NT2/D1 (cell line): ENCODE data around the gene MED1.
A peak's percentile ranks its signal among the peaks of the same experiment; 100 is the strongest.
"Not testable (repeated sequence)": the region's sequence is repeated elsewhere in the genome, so short reads cannot be mapped to it uniquely, and the experiment has no call there.

Experiments
- DNase-seq: peaks from one replicate; pipeline ENCODE4 v3.0.0-alpha.2; 2011; ENCODE audit warnings: low read depth, low spot score
- H3K27me3 ChIP-seq: 2 replicates; pipeline ENCODE4 v1.6.0; 2011; ENCODE audit warnings: mild to moderate bottlenecking; ENCODE audit not compliant: insufficient read length, insufficient read depth
- H3K36me3 ChIP-seq: 2 replicates; pipeline ENCODE4 v1.6.1; 2011; ENCODE audit warnings: mild to moderate bottlenecking, low read length, mixed read lengths; ENCODE audit not compliant: insufficient read depth, insufficient read length
- H3K4me1 ChIP-seq: 2 replicates; pipeline ENCODE4 v1.5.1; 2011; ENCODE audit not compliant: insufficient read depth, insufficient read length
- H3K4me3 ChIP-seq: 2 replicates; pipeline ENCODE4 v1.5.1; 2011; ENCODE audit warnings: low read depth; ENCODE audit not compliant: insufficient read length
- H3K9ac ChIP-seq: 2 replicates; pipeline ENCODE4 v1.6.0; 2011; ENCODE audit warnings: low read depth; ENCODE audit not compliant: insufficient read length
- H3K9me3 ChIP-seq: 2 replicates; pipeline ENCODE4 v1.5.1; 2011; ENCODE audit warnings: mild to moderate bottlenecking, low read length; ENCODE audit not compliant: insufficient read depth
- SUZ12 ChIP-seq: IDR thresholded peaks from 2 replicates; pipeline ENCODE4 v1.6.1; 2011; ENCODE audit not compliant: insufficient read length, insufficient read depth; ENCODE audit errors: extremely low read depth
- YY1 ChIP-seq: IDR thresholded peaks from 2 replicates; pipeline ENCODE4 v1.6.1; 2011; ENCODE audit not compliant: insufficient read length, insufficient read depth
- ZNF274 ChIP-seq: IDR thresholded peaks from 2 replicates; pipeline ENCODE4 v1.6.1; 2011; ENCODE audit warnings: mild to moderate bottlenecking, low read depth, low read length

The MED1 gene

DNA sequence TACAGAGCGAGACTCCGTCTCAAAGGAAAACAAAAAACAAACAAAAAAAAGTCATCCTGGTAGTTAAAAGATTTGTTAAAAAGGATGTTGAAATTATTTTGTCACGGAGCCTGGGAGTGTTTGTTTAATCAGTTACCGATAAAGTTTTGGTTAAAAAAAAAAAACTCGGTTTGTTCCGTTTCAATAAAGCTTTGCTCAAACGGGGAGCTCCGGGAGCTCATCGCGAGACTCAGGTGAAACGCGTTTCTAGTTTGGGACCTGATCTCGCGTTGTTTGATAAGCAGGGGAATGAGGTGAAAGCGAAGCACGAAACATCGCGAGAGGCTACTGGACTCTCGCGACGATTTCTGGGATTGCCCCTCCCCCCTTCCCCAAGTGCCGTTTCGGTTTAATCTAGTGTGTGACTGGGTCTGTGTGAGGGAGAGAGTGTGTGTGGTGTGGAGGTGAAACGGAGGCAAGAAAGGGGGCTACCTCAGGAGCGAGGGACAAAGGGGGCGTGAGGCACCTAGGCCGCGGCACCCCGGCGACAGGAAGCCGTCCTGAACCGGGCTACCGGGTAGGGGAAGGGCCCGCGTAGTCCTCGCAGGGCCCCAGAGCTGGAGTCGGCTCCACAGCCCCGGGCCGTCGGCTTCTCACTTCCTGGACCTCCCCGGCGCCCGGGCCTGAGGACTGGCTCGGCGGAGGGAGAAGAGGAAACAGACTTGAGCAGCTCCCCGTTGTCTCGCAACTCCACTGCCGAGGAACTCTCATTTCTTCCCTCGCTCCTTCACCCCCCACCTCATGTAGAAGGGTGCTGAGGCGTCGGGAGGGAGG, 10.3 kb upstream of the MED1 start, which contains the start of gene CDK12:
Gene CDK12 (plus strand): TSS at position 374 of the 813 bp plus-strand sequence. CDS start 586 bp downstream, outside the sequence.
- peak within 1 kb of the TSS; percentile 100 for H3K4me3 ChIP-seq

GRCh38 chr17:39455919-39456318, 4.9 kb upstream of the MED1 start:
- no peaks in the 10 kb centered on the region for H3K36me3 ChIP-seq
- no peak for TF ChIP-seq YY1
- TF ChIP-seq ZNF274, result no peak
- TF ChIP-seq SUZ12, result no peak
- no peak overlapping the region for H3K9ac ChIP-seq
- no peak overlapping the region for H3K4me3 ChIP-seq
- no peaks in the 10 kb centered on the region for H3K27me3 ChIP-seq
- no peaks in the 10 kb centered on the region for H3K4me1 ChIP-seq
- no peak for DNase-seq
- no peaks in the 10 kb centered on the region for H3K9me3 ChIP-seq

More for the DNA sequence above, 10.3 kb upstream of the MED1 start, which contains the start of gene CDK12:
- H3K9me3 ChIP-seq, result no peaks in the 10 kb centered on the region
- H3K27me3 ChIP-seq, result no peaks in the 10 kb centered on the region
- no peaks in the 10 kb centered on the region for H3K4me1 ChIP-seq
- peak; percentile 95 for DNase-seq
- TF ChIP-seq YY1 (no peak), ZNF274 (no peak), SUZ12 (no peak)
- peaks cover 20% of the 10 kb centered on the region for H3K36me3 ChIP-seq
- peak within 1 kb of the TSS; percentile 100 for H3K9ac ChIP-seq

- DNase-seq, result no peak
- Histone ChIP-seq H3K4me1 (no peaks in the 10 kb centered on the region), H3K9ac (peak overlapping the region; percentile 100), H3K4me3 (peak overlapping the region; percentile 97), H3K27me3 (no peaks in the 10 kb centered on the region), H3K9me3 (no peaks in the 10 kb centered on the region), H3K36me3 (peaks cover 43% of the 10 kb centered on the region)
- TF ChIP-seq SUZ12, result no peak
- TF ChIP-seq YY1, result no peak
- no peak for TF ChIP-seq ZNF274
These were observed 1.0 kb downstream of the MED1 start for GRCh38 chr17:39450051-39450450.

DNA sequence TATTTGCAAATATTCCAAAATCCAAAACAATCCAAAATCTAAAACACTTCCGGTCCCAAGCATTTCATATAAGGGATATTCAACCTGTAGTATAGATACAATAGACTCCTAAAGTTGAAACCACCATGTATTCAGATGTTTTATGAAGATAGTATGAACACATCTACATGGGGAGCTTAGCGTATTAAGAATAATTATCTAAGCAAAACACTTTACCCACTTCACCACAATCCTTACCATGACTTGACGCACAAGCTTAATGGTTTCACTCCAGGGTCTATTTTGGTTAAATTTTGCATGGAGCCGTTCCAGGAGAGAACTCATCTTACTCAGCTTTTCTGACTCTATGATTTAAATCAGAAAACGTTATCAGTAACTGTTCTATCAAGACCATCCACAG, 3.5 kb downstream of the MED1 start:
- H3K4me3 ChIP-seq, result no peak overlapping the region
- H3K27me3 ChIP-seq, result no peaks in the 10 kb centered on the region
- H3K9me3 ChIP-seq, result no peaks in the 10 kb centered on the region
- H3K36me3 ChIP-seq, result peaks cover 63% of the 10 kb centered on the region
- TF ChIP-seq YY1 (no peak), ZNF274 (no peak), SUZ12 (no peak)
- DNase-seq, result no peak
- no peak overlapping the region for H3K9ac ChIP-seq
- H3K4me1 ChIP-seq, result no peaks in the 10 kb centered on the region

DNA sequence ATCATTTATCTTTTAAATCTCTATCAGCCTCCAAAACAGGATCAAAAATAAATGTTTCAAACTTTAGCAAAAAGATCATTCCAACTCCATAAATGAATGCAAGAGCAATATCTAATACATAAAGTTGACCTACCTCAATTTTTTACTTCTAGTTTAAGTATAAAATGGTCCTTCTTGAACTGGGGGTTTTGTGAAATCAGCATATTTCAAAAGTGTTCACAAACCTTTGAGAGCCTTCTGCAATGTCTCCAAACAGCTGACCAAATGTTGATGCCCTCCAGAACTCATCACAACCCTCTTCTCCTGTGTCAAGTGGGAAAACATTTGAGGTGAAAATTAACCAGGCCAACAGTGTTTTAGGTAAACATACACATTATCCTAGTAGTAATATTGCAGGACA, 7.7 kb downstream of the MED1 start:
- TF ChIP-seq SUZ12 (no peak), ZNF274 (no peak), YY1 (no peak)
- no peaks in the 10 kb centered on the region for H3K27me3 ChIP-seq
- no peak overlapping the region for H3K4me3 ChIP-seq
- H3K9ac ChIP-seq, result no peak overlapping the region
- no peaks in the 10 kb centered on the region for H3K4me1 ChIP-seq
- peaks cover 86% of the 10 kb centered on the region for H3K36me3 ChIP-seq
- no peaks in the 10 kb centered on the region for H3K9me3 ChIP-seq
- DNase-seq, result no peak

DNA sequence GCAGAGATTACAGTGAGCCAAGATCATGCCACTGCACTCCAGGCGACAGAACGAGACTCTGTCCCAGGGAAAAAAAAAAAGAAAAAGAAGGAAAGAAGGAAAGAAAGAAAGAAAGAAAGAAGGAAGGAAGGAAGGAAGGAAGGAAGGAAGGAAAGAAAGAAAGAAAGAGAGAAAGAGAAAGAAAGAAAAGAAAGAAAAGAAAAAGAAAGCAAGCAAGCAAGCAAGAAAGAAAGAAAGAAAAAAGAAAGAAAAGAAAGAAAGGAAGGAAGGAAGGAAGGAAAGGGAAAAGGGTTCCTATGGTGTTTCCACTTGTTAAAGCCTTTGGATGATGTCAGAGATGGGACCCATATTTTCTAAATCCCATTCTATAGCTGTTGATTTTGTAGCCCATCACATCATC, 11.2 kb downstream of the MED1 start:
- H3K9me3 ChIP-seq, H3K4me3 ChIP-seq, DNase-seq, H3K4me1 ChIP-seq, H3K9ac ChIP-seq, H3K27me3 ChIP-seq: not testable (repeated sequence)
- H3K36me3 ChIP-seq, result peaks cover 76% of the 10 kb centered on the region

DNA sequence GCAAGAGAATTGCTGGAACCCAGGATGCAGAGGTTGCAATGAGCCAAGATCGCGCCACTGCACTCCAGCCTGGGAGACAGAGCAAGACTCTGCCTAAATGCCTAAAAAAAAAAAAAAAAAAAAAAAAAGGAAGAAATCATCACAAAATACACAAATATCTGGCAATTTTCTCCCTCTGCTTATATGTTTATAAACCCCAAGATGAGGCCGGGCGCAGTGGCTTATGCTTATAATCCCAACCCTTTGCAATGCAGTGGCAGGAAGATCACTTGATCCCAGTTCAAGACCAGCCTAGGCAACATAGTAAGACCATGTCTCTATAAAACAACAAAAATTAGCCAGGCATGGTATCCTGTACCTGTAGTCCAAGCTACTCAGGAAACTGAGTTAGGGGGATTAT, 21.5 kb downstream of the MED1 start:
- H3K36me3 ChIP-seq, result peaks cover 83% of the 10 kb centered on the region
- no peak overlapping the region for H3K4me3 ChIP-seq
- no peak for DNase-seq
- H3K9me3 ChIP-seq, result no peaks in the 10 kb centered on the region
- H3K4me1 ChIP-seq, result no peaks in the 10 kb centered on the region
- TF ChIP-seq YY1 (no peak), ZNF274 (no peak), SUZ12 (no peak)
- H3K9ac ChIP-seq, result no peak overlapping the region
- no peaks in the 10 kb centered on the region for H3K27me3 ChIP-seq

DNA sequence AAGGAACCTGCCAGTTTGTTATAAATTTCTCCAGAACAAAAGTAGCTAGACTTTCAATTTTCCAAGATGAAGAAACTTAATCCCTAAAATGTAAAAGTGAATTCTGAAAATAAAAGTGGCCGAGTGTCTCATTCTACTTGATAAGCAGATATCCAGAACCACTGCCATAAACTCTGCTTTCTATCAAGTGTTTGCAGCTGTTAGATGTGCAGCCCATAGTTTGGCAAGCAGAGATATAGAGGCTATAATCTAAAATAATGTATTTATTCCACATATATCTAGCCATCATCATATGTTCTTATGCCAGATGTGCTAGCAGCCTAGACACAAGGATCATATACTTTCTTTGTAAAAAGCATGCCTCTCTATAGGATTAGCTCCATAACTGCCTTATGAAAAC, 34.9 kb downstream of the MED1 start:
- no peak for DNase-seq
- H3K4me1 ChIP-seq, result no peaks in the 10 kb centered on the region
- TF ChIP-seq ZNF274 (no peak), SUZ12 (no peak), YY1 (no peak)
- H3K9me3 ChIP-seq, result no peaks in the 10 kb centered on the region
- peaks cover 79% of the 10 kb centered on the region for H3K36me3 ChIP-seq
- no peak overlapping the region for H3K4me3 ChIP-seq
- no peak overlapping the region for H3K9ac ChIP-seq
- H3K27me3 ChIP-seq, result no peaks in the 10 kb centered on the region
